B cell (primary cell): ENCODE data around the gene LTBP2. TPM values are rescaled to one million over a fixed set of nuclear protein-coding genes. Genes with fewer than 3 reads are reported as not detected.

Source experiments
- ATAC-seq: fragments of 200-7000 bp; cut with Tn5 transposase; one replicate; pipeline ENCODE4 v1.10.0; 2021; ENCODE audit warnings: low read depth, mild to moderate bottlenecking, moderate number of reproducible peaks, moderate library complexity
- CTCF ChIA-PET: fragments of 350-600 bp; sonication (Branson Sonifier 250); formaldehyde crosslinking; loops from one replicate; lab custom pipeline; 2021; ENCODE audit warnings: antibody characterized with exemption, inconsistent platforms; lab: Charles Lee
- POLR2A ChIA-PET: fragments of 350-600 bp; sonication (Branson Sonifier 250); formaldehyde crosslinking; loops from one replicate; lab custom pipeline; 2021; ENCODE audit warnings: antibody characterized with exemption; lab: Charles Lee
- DNase-seq: peaks from one replicate; pipeline ENCODE4 v3.0.0; 2013
- H2AFZ ChIP-seq: 2 replicates; pipeline ENCODE4 v1.6.1; 2012; ENCODE audit warnings: mild to moderate bottlenecking, low read depth, low read length; ENCODE audit not compliant: insufficient read depth, poor library complexity, severe bottlenecking
- H3K27ac ChIP-seq, 2 donors: 1 replicate in 1 of 2; 2 replicates in 1 of 2; pipeline ENCODE4 v1.5.1; 2012 to 2013; ENCODE audit warnings: low read length in 2 of 2, mild to moderate bottlenecking in 2 of 2, moderate library complexity in 1 of 2
- H3K27me3 ChIP-seq, 4 experiments: fragments of 200-600 bp in 1 of 4; sonication (generic) in 1 of 4; replicated peaks in 1 of 4; 1 replicate in 2 of 4; 2 replicates in 2 of 4; pipeline versions ENCODE4 v1.6.1 to v1.7.0; 2013 to 2016; ENCODE audit warnings: low read length in 3 of 4, mild to moderate bottlenecking in 2 of 4, mixed read lengths in 1 of 4, moderate library complexity in 1 of 4; ENCODE audit not compliant: insufficient read depth in 4 of 4, control insufficient read depth in 3 of 4; ENCODE audit errors: control extremely low read depth in 1 of 4
- H3K36me3 ChIP-seq, 2 experiments: replicated peaks in 1 of 2; 1 replicate in 1 of 2; 2 replicates in 1 of 2; pipeline versions ENCODE4 v1.6.1 to v1.7.1; 2013; ENCODE audit warnings: low read length in 1 of 2; ENCODE audit not compliant: insufficient read depth in 2 of 2, control insufficient read depth in 1 of 2; ENCODE audit errors: control extremely low read depth in 1 of 2, extremely low read depth in 1 of 2
- H3K4me1 ChIP-seq, 2 donors: fragments of 200-600 bp in 1 of 2; sonication (generic) in 1 of 2; 1 replicate in 1 of 2; 2 replicates in 1 of 2; pipeline versions ENCODE4 v1.5.1 to v1.6.1; 2013 to 2017; ENCODE audit warnings: low read length in 2 of 2; ENCODE audit not compliant: control insufficient read depth in 2 of 2, insufficient read depth in 2 of 2
- H3K4me2 ChIP-seq: replicated peaks from 2 replicates; pipeline ENCODE3; 2012; ENCODE audit warnings: mild to moderate bottlenecking, low read depth, low read length; ENCODE audit not compliant: poor library complexity, severe bottlenecking
- H3K4me3 ChIP-seq, 5 experiments: fragments of 200-600 bp in 1 of 5; sonication (generic) in 1 of 5; 1 replicate in 3 of 5; 2 replicates in 2 of 5; pipeline versions ENCODE4 v1.5.1 to v1.7.0; 2011 to 2016; ENCODE audit warnings: low read length in 4 of 5, mild to moderate bottlenecking in 4 of 5, low read depth in 2 of 5, control low read depth in 1 of 5, moderate library complexity in 1 of 5; ENCODE audit not compliant: insufficient read depth in 1 of 5; ENCODE audit errors: control extremely low read depth in 1 of 5, extremely low read depth in 1 of 5
- H3K79me2 ChIP-seq: fragments of 200-600 bp; sonication (generic); one replicate; pipeline ENCODE4 v1.6.0; 2016; ENCODE audit warnings: low read length; ENCODE audit not compliant: control insufficient read depth, insufficient read depth
- H3K9ac ChIP-seq: fragments of 200-600 bp; sonication (generic); 2 replicates; pipeline ENCODE4 v1.6.1; 2017; ENCODE audit warnings: mild to moderate bottlenecking, low read length, moderate library complexity
- H3K9me3 ChIP-seq, 3 donors: one replicate each; pipeline versions ENCODE4 v1.6.1 to v1.7.1; 2013; ENCODE audit warnings: low read length in 2 of 3; ENCODE audit not compliant: control insufficient read depth in 2 of 3, insufficient read depth in 1 of 3; ENCODE audit errors: control extremely low read depth in 1 of 3
- H4K20me1 ChIP-seq: 2 replicates; pipeline ENCODE4 v1.6.0; 2012; ENCODE audit warnings: mild to moderate bottlenecking, low read length; ENCODE audit not compliant: insufficient read depth, control insufficient read depth, poor library complexity, severe bottlenecking
- H3K27ac Mint-ChIP-seq: one replicate; pipeline ENCODE4 v1.8.0; 2021; ENCODE audit warnings: mixed read lengths
- H3K27me3 Mint-ChIP-seq: one replicate; pipeline ENCODE4 v1.8.0; 2021; ENCODE audit warnings: mixed read lengths
- H3K4me1 Mint-ChIP-seq: one replicate; pipeline ENCODE4 v1.8.0; 2021; ENCODE audit warnings: mixed read lengths
- H3K4me3 Mint-ChIP-seq: one replicate; pipeline ENCODE4 v1.8.0; 2021; ENCODE audit warnings: mixed read lengths
- H3K9me3 Mint-ChIP-seq: one replicate; pipeline ENCODE4 v1.8.0; 2022; ENCODE audit warnings: mixed read lengths; ENCODE audit not compliant: insufficient read depth
- CTCF ChIP-seq: fragments of 200-600 bp; IDR thresholded peaks from one replicate; pipeline ENCODE4 v1.8.0; 2022; ENCODE audit warnings: antibody characterized with exemption, mild to moderate bottlenecking
- EZH2 ChIP-seq: IDR thresholded peaks from 2 replicates; pipeline ENCODE4 v1.6.1; 2012; ENCODE audit warnings: borderline replicate concordance, low read depth, mild to moderate bottlenecking, moderate library complexity, low read length; ENCODE audit not compliant: insufficient read depth, poor library complexity, severe bottlenecking
- WGBS: methylation state at CpG from one replicate; pipeline ENCODE4 v1.1.5; 2013; ENCODE audit warnings: missing lambda C conversion rate; ENCODE audit not compliant: insufficient coverage; 5-methylcytosine and 5-hydroxymethylcytosine counted together
- intact Hi-C: fragments of 100-400 bp; cut with micrococcal nuclease; formaldehyde crosslinking; loops from one replicate; pipeline ENCODE4 v1.10.0; 2022
- polyA plus RNA-seq: library from polyadenylated mRNA; depleted of rRNA; stranded (reverse); fragments of >200 nt; gene quantifications from 2 replicates; pipeline ENCODE4 v1.2.3, GENCODE V29; 2012
- total RNA-seq, 2 donors: library from RNA; stranded (reverse); fragments of 120-200 nt in 1 of 2; gene quantifications; 1 replicate in 1 of 2; 2 replicates in 1 of 2; pipeline versions ENCODE4 v1.2.3 to v1.2.4, GENCODE V29; 2013 to 2022

Gene LTBP2
- total and polyA plus RNA-seq, 2 donors (not counting 1 experiment from before 2014, with no cell fraction given): 0.12 to 0.22 TPM

- TF ChIP-seq EZH2 (no peak), CTCF (no peak)
- Histone ChIP-seq H2AFZ (no peak overlapping the region), H3K79me2 (no peaks in the 10 kb centered on the region), H3K4me2 (no peak overlapping the region), H3K4me3 (no peak overlapping the region), H3K9me3 (no peaks in the 10 kb centered on the region), H3K9ac (no peak overlapping the region), H3K36me3 (no peaks in the 10 kb centered on the region), H3K27me3 (peaks cover 0 to 6% (median 0%) of the 10 kb centered on the region in 4 experiments), H3K27ac (no peak overlapping the region), H3K4me1 (no peaks in the 10 kb centered on the region), H4K20me1 (no peaks in the 10 kb centered on the region)
- ATAC-seq (no peak), DNase-seq (no peak)
- ChIA-PET POLR2A (no interaction called here), CTCF (no interaction called here)
- Mint-ChIP-seq H3K9me3 (no peaks in the 10 kb centered on the region), H3K27ac (no peak overlapping the region), H3K27me3 (peaks cover 14% of the 10 kb centered on the region), H3K4me3 (no peak overlapping the region), H3K4me1 (no peaks in the 10 kb centered on the region)
- WGBS: no CpG with 5 or more reads among the region's 1 CpG
- intact Hi-C loops: no loop called here
Observed at GRCh38 chr14:74638966-74639365, 26.9 kb upstream of the LTBP2 start.

GRCh38 chr14:74638066-74638465, 26.0 kb upstream of the LTBP2 start:
- H3K4me3 Mint-ChIP-seq: no peak overlapping the region
- no peak overlapping the region for H3K4me3 ChIP-seq
- H3K4me2 ChIP-seq: no peak overlapping the region
- peaks cover 12% of the 10 kb centered on the region for H3K27me3 Mint-ChIP-seq
- 67% methylated on average over 7 of the region's 7 CpGs for WGBS
- H4K20me1 ChIP-seq: no peaks in the 10 kb centered on the region
- ATAC-seq: no peak
- POLR2A ChIA-PET: no interaction called here
- H3K9me3 ChIP-seq: no peaks in the 10 kb centered on the region
- peaks cover 0 to 10% (median 0%) of the 10 kb centered on the region in 4 experiments for H3K27me3 ChIP-seq
- CTCF ChIA-PET: no interaction called here
- no peaks in the 10 kb centered on the region for H3K79me2 ChIP-seq
- no peaks in the 10 kb centered on the region for H3K9me3 Mint-ChIP-seq
- no peak overlapping the region for H3K27ac ChIP-seq
- TF ChIP-seq CTCF: no peak
- TF ChIP-seq EZH2: no peak
- H3K27ac Mint-ChIP-seq: no peak overlapping the region
- no peak for DNase-seq
- H3K4me1 ChIP-seq: no peaks in the 10 kb centered on the region
- no peak overlapping the region for H2AFZ ChIP-seq
- H3K4me1 Mint-ChIP-seq: no peaks in the 10 kb centered on the region
- intact Hi-C loops: no loop called here
- H3K9ac ChIP-seq: no peak overlapping the region
- H3K36me3 ChIP-seq: no peaks in the 10 kb centered on the region
